Measurements from ENCODE around the gene SMIM44.

SMIM44 gene

GRCh38 chr19:3474614-3475013 lies 8.6 kb downstream of the SMIM44 start:
- DNase-seq: no peak

GRCh38 chr19:3474010-3474409 lies 9.2 kb downstream of the SMIM44 start:
- no peak for DNase-seq

- peak; percentile 43 for DNase-seq
Measured at GRCh38 chr19:3471954-3472655, 11.1 kb downstream of the SMIM44 start.

GRCh38 chr19:3470500-3471128 lies 12.6 kb downstream of the SMIM44 start:
- DNase-seq: no peak

GRCh38 chr19:3469638-3470499 lies 13.4 kb downstream of the SMIM44 start:
- no peak for DNase-seq

GRCh38 chr19:3468211-3468610 lies 15.0 kb downstream of the SMIM44 start:
- no peak for DNase-seq

GRCh38 chr19:3467437-3468198 lies 15.6 kb downstream of the SMIM44 start:
- DNase-seq: no peak

GRCh38 chr19:3466635-3467034 lies 16.6 kb downstream of the SMIM44 start:
- no peak for DNase-seq

- no peak for DNase-seq
Measured at GRCh38 chr19:3465552-3465951, 17.7 kb downstream of the SMIM44 start.

- no peak for DNase-seq
Measured at GRCh38 chr19:3464587-3465235, 18.5 kb downstream of the SMIM44 start.

GRCh38 chr19:3463714-3464586 lies 19.3 kb downstream of the SMIM44 start:
- no peak for DNase-seq

GRCh38 chr19:3462991-3463713 lies 20.1 kb downstream of the SMIM44 start:
- no peak for DNase-seq

GRCh38 chr19:3459965-3460582 lies 23.2 kb downstream of the SMIM44 start:
- no peak for DNase-seq

- DNase-seq: no peak
Measured at GRCh38 chr19:3459089-3459881, 24.0 kb downstream of the SMIM44 start.

GRCh38 chr19:3458229-3459088 lies 24.8 kb downstream of the SMIM44 start:
- DNase-seq: no peak

GRCh38 chr19:3457528-3458228 lies 25.6 kb downstream of the SMIM44 start:
- DNase-seq: no peak

GRCh38 chr19:3456925-3457527 lies 26.2 kb downstream of the SMIM44 start:
- no peak for DNase-seq
